H1 (cell line): ENCODE measurements around the gene ELMOD2. TPM values are rescaled to one million over a fixed set of nuclear protein-coding genes. Genes with fewer than 3 reads are reported as not detected.

Source experiments
- CTCF ChIA-PET: fragments of 300-600 bp; sonication (Branson Sonifier 250); formaldehyde crosslinking; loops from one replicate; lab custom pipeline; 2021; ENCODE audit not compliant: partially characterized antibody; lab: Charles Lee
- POLR2A ChIA-PET: fragments of 300-600 bp; sonication (Branson Sonifier 250); formaldehyde crosslinking; loops from one replicate; lab custom pipeline; 2021; ENCODE audit warnings: inconsistent platforms; ENCODE audit not compliant: partially characterized antibody; lab: Charles Lee
- DNase-seq, 2 experiments: peaks; one replicate each; pipeline versions ENCODE4 v3.0.0 to v3.0.0-alpha.2; 2010 to 2022; ENCODE audit warnings: low spot score in 2 of 2, low read depth in 1 of 2, mixed read lengths in 1 of 2
- FAIRE-seq: peaks from 2 replicates; lab custom pipeline; 2011; peaks lifted over from hg19 to GRCh38; lab: Jason Lieb, UNC
- H2AFZ ChIP-seq: 2 replicates; pipeline ENCODE4 v1.8.1; 2012; ENCODE audit warnings: low read length, inconsistent platforms
- H2AK5ac ChIP-seq: 2 replicates; pipeline ENCODE4 v1.6.1; 2013; ENCODE audit warnings: low read depth, low read length
- H2BK120ac ChIP-seq: replicated peaks from 2 replicates; pipeline ENCODE3; 2013; ENCODE audit warnings: low read depth, low read length, inconsistent platforms
- H2BK12ac ChIP-seq: 2 replicates; pipeline ENCODE4 v1.6.1; 2013; ENCODE audit warnings: low read depth, low read length
- H2BK15ac ChIP-seq: 2 replicates; pipeline ENCODE4 v1.6.1; 2013; ENCODE audit warnings: low read length
- H2BK20ac ChIP-seq: 2 replicates; pipeline ENCODE4 v1.6.1; 2013; ENCODE audit warnings: low read length
- H2BK5ac ChIP-seq: 2 replicates; pipeline ENCODE4 v1.6.1; 2013; ENCODE audit warnings: low read depth, low read length
- H3K14ac ChIP-seq: 2 replicates; pipeline ENCODE4 v1.6.1; 2013; ENCODE audit warnings: inconsistent platforms; ENCODE audit not compliant: insufficient read length
- H3K18ac ChIP-seq: 2 replicates; pipeline ENCODE4 v1.6.1; 2013; ENCODE audit warnings: low read length; ENCODE audit errors: extremely low read depth
- H3K23ac ChIP-seq: 2 replicates; pipeline ENCODE4 v1.6.1; 2013; ENCODE audit warnings: inconsistent platforms; ENCODE audit not compliant: insufficient read length
- H3K23me2 ChIP-seq: 2 replicates; pipeline ENCODE4 v1.6.1; 2013; ENCODE audit warnings: low read depth, low read length
- H3K27ac ChIP-seq: 2 replicates; pipeline ENCODE4 v1.6.1; 2011; ENCODE audit warnings: low read depth, low read length, inconsistent platforms
- H3K27me3 ChIP-seq, 4 experiments: replicated peaks in 1 of 4; 1 replicate in 1 of 4; 2 replicates in 3 of 4; pipeline versions ENCODE4 v1.6.1 to v1.8.1; 2011 to 2013; ENCODE audit warnings: low read length in 3 of 4, mild to moderate bottlenecking in 3 of 4, inconsistent platforms in 2 of 4, mixed read lengths in 2 of 4, moderate library complexity in 1 of 4; ENCODE audit not compliant: control insufficient read depth in 3 of 4, insufficient read depth in 3 of 4; ENCODE audit errors: extremely low read depth in 1 of 4
- H3K36me3 ChIP-seq, 4 experiments: 2 replicates each; pipeline versions ENCODE4 v1.6.1 to v1.8.1; 2011 to 2013; ENCODE audit warnings: mild to moderate bottlenecking in 4 of 4, low read length in 3 of 4, moderate library complexity in 2 of 4, control low read depth in 1 of 4, inconsistent platforms in 1 of 4; ENCODE audit not compliant: insufficient read depth in 4 of 4, control insufficient read depth in 2 of 4
- H3K4ac ChIP-seq: replicated peaks from 2 replicates; pipeline ENCODE3; 2013; ENCODE audit warnings: low read length, low read depth, mixed read lengths, inconsistent platforms; ENCODE audit not compliant: insufficient read length
- H3K4me1 ChIP-seq, 4 experiments: replicated peaks in 1 of 4; 1 replicate in 1 of 4; 2 replicates in 3 of 4; pipeline versions ENCODE4 v1.6.1 to v1.8.1; 2011 to 2013; ENCODE audit warnings: low read length in 3 of 4, inconsistent platforms in 2 of 4, mixed read lengths in 1 of 4; ENCODE audit not compliant: insufficient read depth in 4 of 4, control insufficient read depth in 3 of 4
- H3K4me2 ChIP-seq, 2 experiments: 2 replicates each; pipeline versions ENCODE4 v1.6.1 to v1.8.1; 2011 to 2013; ENCODE audit warnings: low read depth in 2 of 2, low read length in 2 of 2, control low read depth in 1 of 2, inconsistent platforms in 1 of 2, mild to moderate bottlenecking in 1 of 2; ENCODE audit not compliant: insufficient read depth in 1 of 2
- H3K4me3 ChIP-seq, 4 experiments: fragments of 200-600, 300-600 bp in 1 of 4; sonication (generic), shearing (Covaris generic), sonication (Bioruptor Twin) in 1 of 4; 2 replicates each; pipeline versions ENCODE4 v1.5.1 to v1.8.1; 2011 to 2016; ENCODE audit warnings: low read length in 4 of 4, low read depth in 3 of 4, control low read depth in 2 of 4, inconsistent platforms in 2 of 4, mild to moderate bottlenecking in 2 of 4, mixed read lengths in 1 of 4, moderate library complexity in 1 of 4; ENCODE audit not compliant: insufficient read depth in 2 of 4; ENCODE audit errors: extremely low read depth in 1 of 4
- H3K56ac ChIP-seq: replicated peaks from 2 replicates; pipeline ENCODE3; 2013; ENCODE audit warnings: low read depth, mild to moderate bottlenecking, mixed read lengths, low read length, inconsistent platforms; ENCODE audit not compliant: insufficient read length
- H3K79me1 ChIP-seq: 2 replicates; pipeline ENCODE4 v1.6.1; 2013; ENCODE audit warnings: low read depth, low read length, control low read depth
- H3K79me2 ChIP-seq, 2 experiments: 2 replicates each; pipeline versions ENCODE4 v1.6.1 to v1.8.1; 2012 to 2013; ENCODE audit warnings: low read length in 2 of 2, mild to moderate bottlenecking in 2 of 2, inconsistent platforms in 1 of 2; ENCODE audit not compliant: insufficient read depth in 2 of 2, control insufficient read depth in 1 of 2
- H3K9ac ChIP-seq, 4 experiments: replicated peaks in 1 of 4; 1 replicate in 1 of 4; 2 replicates in 3 of 4; pipeline versions ENCODE4 v1.6.1 to v1.8.1; 2011 to 2013; ENCODE audit warnings: low read depth in 3 of 4, low read length in 3 of 4, control low read depth in 2 of 4, mild to moderate bottlenecking in 2 of 4, moderate library complexity in 2 of 4, inconsistent platforms in 1 of 4; ENCODE audit errors: extremely low read depth in 1 of 4
- H3K9me3 ChIP-seq, 2 experiments: 2 replicates each; pipeline versions ENCODE4 v1.6.1 to v1.8.1; 2012 to 2013; ENCODE audit warnings: mild to moderate bottlenecking in 2 of 2, moderate library complexity in 2 of 2, control low read depth in 1 of 2, inconsistent platforms in 1 of 2, low read depth in 1 of 2, low read length in 1 of 2, mixed read lengths in 1 of 2; ENCODE audit not compliant: insufficient read depth in 2 of 2
- H4K20me1 ChIP-seq, 2 experiments: replicated peaks in 1 of 2; 2 replicates each; pipeline versions ENCODE3 to v1.8.1; 2011 to 2013; ENCODE audit warnings: inconsistent platforms in 2 of 2, low read length in 2 of 2, mild to moderate bottlenecking in 1 of 2; ENCODE audit not compliant: insufficient read depth in 2 of 2, control insufficient read depth in 1 of 2
- H4K5ac ChIP-seq: 2 replicates; pipeline ENCODE4 v1.6.1; 2013; ENCODE audit warnings: low read length, low read depth, mixed read lengths, inconsistent platforms; ENCODE audit not compliant: insufficient read length
- H4K8ac ChIP-seq: 2 replicates; pipeline ENCODE4 v1.8.0; 2013; ENCODE audit warnings: mild to moderate bottlenecking, moderate library complexity, low read length, inconsistent platforms; ENCODE audit not compliant: insufficient read depth; ENCODE audit errors: extremely low read depth
- H4K91ac ChIP-seq: replicated peaks from 2 replicates; pipeline ENCODE3; 2013; ENCODE audit warnings: low read length, mixed read lengths, inconsistent platforms; ENCODE audit not compliant: insufficient read length
- FOSL1 ChIP-seq: IDR thresholded peaks from 2 replicates; pipeline ENCODE4 v1.6.1; 2011; ENCODE audit warnings: mild to moderate bottlenecking, low read depth, low read length, moderate library complexity; ENCODE audit not compliant: insufficient read depth
- HDAC6 ChIP-seq: IDR thresholded peaks from one replicate; pipeline ENCODE4 v1.7.1; 2012; ENCODE audit warnings: low read depth, mild to moderate bottlenecking, inconsistent platforms, low read length, moderate library complexity
- ZNF274 ChIP-seq: IDR thresholded peaks from 2 replicates; pipeline ENCODE4 v1.7.0; 2012; ENCODE audit warnings: low read length, borderline replicate concordance; ENCODE audit errors: extremely low read depth
- WGBS, 2 experiments: shearing (Covaris generic) in 1 of 2; methylation state at CpG; one replicate each; pipeline versions ENCODE4 v1.1.6 to v1.1.7; 2013 to 2015; ENCODE audit warnings: low lambda C conversion rate in 2 of 2, mixed read lengths in 2 of 2, inconsistent platforms in 1 of 2, low coverage in 1 of 2, missing lambda C conversion rate in 1 of 2; ENCODE audit not compliant: insufficient replicate concordance in 2 of 2, insufficient coverage in 1 of 2, insufficient read length in 1 of 2; ENCODE audit errors: extremely low coverage in 1 of 2, missing lambda C conversion rate in 1 of 2; 5-methylcytosine and 5-hydroxymethylcytosine counted together
- polyA plus RNA-seq, 7 experiments: library from polyadenylated mRNA; depleted of rRNA in 3 of 7; stranded (reverse) in 5 of 7; unstranded in 2 of 7; fragments of >200 nt in 5 of 7; fragments of 200-250 nt in 2 of 7; gene quantifications; 1 replicate in 5 of 7; 2 replicates in 1 of 7; 4 replicates in 1 of 7; pipeline versions ENCODE4 v1.2.1 to v1.2.3, GENCODE V29; 2011 to 2013; ENCODE audit warnings: missing spikeins in 2 of 7, mixed read lengths in 2 of 7
- total RNA-seq: library from RNA; stranded (reverse); fragmentation: NEBNext Ultra II Directional; extraction: Animal tissue kit (Norgen Biotek cat#: 25700); gene quantifications from 2 replicates; pipeline ENCODE4 v1.2.1, GENCODE V29; 2021
- TF ChIP-seq, protein P1 (sequence below): IDR thresholded peaks from 2 replicates; pipeline ENCODE4 v1.6.1; 2011; ENCODE audit warnings: low read length, improper control_type of control experiment

ELMOD2 gene
- total and polyA plus RNA-seq, 2 of the 8 experiments (the other 6 are each of a cell fraction or from before 2014, with no cell fraction given) = 6.6 to 27.9 TPM

GRCh38 chr4:140571620-140572019 lies 47.7 kb downstream of the ELMOD2 start:
- no peaks in the 10 kb centered on the region for H4K20me1 ChIP-seq
- peaks cover 0 to 8% (median 3%) of the 10 kb centered on the region in 4 experiments; a peak in 3 of 7 replicates for H3K4me1 ChIP-seq
- H3K4ac ChIP-seq = no peak overlapping the region
- H2AFZ ChIP-seq = no peak overlapping the region
- peaks cover 0 to 3% of the 10 kb centered on the region in 2 experiments; a peak in 1 of 4 replicates for H3K9me3 ChIP-seq
- ChIA-PET POLR2A (no interaction called here), CTCF (interaction anchor here (0.6 kb wide), 1 partner anchor 241 kb away, joined by 3 read pairs; no protein-coding TSS in a partner anchor)
- FAIRE-seq (no peak), DNase-seq (no peak)
- H3K4me2 ChIP-seq = no peak overlapping the region
- no peak overlapping the region for H3K9ac ChIP-seq
- no peak overlapping the region for H3K14ac ChIP-seq
- no peaks in the 10 kb centered on the region for H3K79me2 ChIP-seq
- no peak overlapping the region for H3K27ac ChIP-seq
- H2BK5ac ChIP-seq = no peak overlapping the region
- no peak overlapping the region for H2AK5ac ChIP-seq
- H4K91ac ChIP-seq = no peak overlapping the region
- H3K18ac ChIP-seq = no peak overlapping the region
- H3K27me3 ChIP-seq = peaks cover 27 to 45% (median 39%) of the 10 kb centered on the region in 4 experiments
- H3K23ac ChIP-seq = no peak overlapping the region
- H2BK12ac ChIP-seq = no peak overlapping the region
- no peak overlapping the region for H3K56ac ChIP-seq
- H4K5ac ChIP-seq = no peak overlapping the region
- H4K8ac ChIP-seq = no peak overlapping the region
- no peaks in the 10 kb centered on the region for H3K36me3 ChIP-seq
- H3K79me1 ChIP-seq = no peaks in the 10 kb centered on the region
- no peak overlapping the region for H2BK15ac ChIP-seq
- H2BK120ac ChIP-seq = no peak overlapping the region
- TF ChIP-seq, protein P1, sequence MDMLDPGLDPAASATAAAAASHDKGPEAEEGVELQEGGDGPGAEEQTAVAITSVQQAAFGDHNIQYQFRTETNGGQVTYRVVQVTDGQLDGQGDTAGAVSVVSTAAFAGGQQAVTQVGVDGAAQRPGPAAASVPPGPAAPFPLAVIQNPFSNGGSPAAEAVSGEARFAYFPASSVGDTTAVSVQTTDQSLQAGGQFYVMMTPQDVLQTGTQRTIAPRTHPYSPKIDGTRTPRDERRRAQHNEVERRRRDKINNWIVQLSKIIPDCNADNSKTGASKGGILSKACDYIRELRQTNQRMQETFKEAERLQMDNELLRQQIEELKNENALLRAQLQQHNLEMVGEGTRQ = no peak
- TF ChIP-seq HDAC6 (no peak), FOSL1 (no peak), ZNF274 (no peak)
- H2BK20ac ChIP-seq = no peak overlapping the region
- peaks cover 10% of the 10 kb centered on the region for H3K23me2 ChIP-seq
- 86% methylated on average over 2 of the region's 2 CpGs; no CpG with 5 or more reads in 1 of the 2 experiments for WGBS, 2 experiments
- H3K4me3 ChIP-seq = no peak overlapping the region
